SKM-1 (cell line): ENCODE results near the gene TNN.
"Not testable (repeated sequence)": the region's sequence is repeated elsewhere in the genome, so short reads cannot be mapped to it uniquely, and the experiment has no call there.

Source experiments
- DNase-seq: peaks from one replicate; lab custom pipeline; 2025; ENCODE audit not compliant: unreplicated experiment; lab: John Stamatoyannopoulos, UW

TNN gene

GRCh38 chr1:175108331-175108820 is 40.7 kb downstream of the TNN start:
- DNase-seq = not testable (repeated sequence)

- no peak for DNase-seq
Observed at GRCh38 chr1:175114996-175115395, 47.4 kb downstream of the TNN start.

- DNase-seq = no peak
Observed at GRCh38 chr1:175116210-175116798, 48.7 kb downstream of the TNN start.

GRCh38 chr1:175116903-175117302 is 49.3 kb downstream of the TNN start:
- DNase-seq = no peak

- no peak for DNase-seq
Observed at GRCh38 chr1:175118375-175119367, 51.0 kb downstream of the TNN start.

- DNase-seq = no peak
Observed at GRCh38 chr1:175120511-175120910, 52.9 kb downstream of the TNN start.

- DNase-seq = peak; percentile 78
Observed at GRCh38 chr1:175124861-175125260, 57.2 kb downstream of the TNN start.

- no peak for DNase-seq
Observed at GRCh38 chr1:175126347-175126746, 58.7 kb downstream of the TNN start.

- DNase-seq = peak; percentile 50
Observed at GRCh38 chr1:175127565-175127964, 59.9 kb downstream of the TNN start.

- DNase-seq = no peak
Observed at GRCh38 chr1:175128523-175128922, 60.9 kb downstream of the TNN start.

GRCh38 chr1:175129182-175129581 is 61.5 kb downstream of the TNN start:
- DNase-seq = no peak

- DNase-seq = peak; percentile 53
Observed at GRCh38 chr1:175129644-175129996, 62.0 kb downstream of the TNN start.

GRCh38 chr1:175129997-175130648 is 62.5 kb downstream of the TNN start:
- no peak for DNase-seq

- no peak for DNase-seq
Observed at GRCh38 chr1:175130649-175131045, 63.0 kb downstream of the TNN start.

- no peak for DNase-seq
Observed at GRCh38 chr1:175131095-175131494, 63.5 kb downstream of the TNN start.

GRCh38 chr1:175132436-175132835 is 64.8 kb downstream of the TNN start:
- no peak for DNase-seq

- no peak for DNase-seq
Observed at GRCh38 chr1:175133673-175134435, 66.2 kb downstream of the TNN start.

GRCh38 chr1:175134500-175134899 is 66.9 kb downstream of the TNN start:
- DNase-seq = no peak

- DNase-seq = no peak
Observed at GRCh38 chr1:175136246-175136645, 68.6 kb downstream of the TNN start.

GRCh38 chr1:175137369-175137768 is 69.7 kb downstream of the TNN start:
- no peak for DNase-seq

GRCh38 chr1:175138579-175138978 is 70.9 kb downstream of the TNN start:
- DNase-seq = no peak
